ENCODE data around the gene CATSPERZ. TPM values are rescaled to one million over a fixed set of nuclear protein-coding genes. Genes with fewer than 3 reads are reported as not detected.

The CATSPERZ gene
- total and polyA plus RNA-seq, 2 of the 8 experiments (the other 6 are each of a cell fraction or from before 2014, with no cell fraction given), result 0.77 TPM; not detected in 1

- TF ChIP-seq RBBP5 (IDR thresholded peaks at IDR 0.05; ENCODE audit: borderline replicate concordance, low read depth, low read length) (no peak), TAF7 (optimal IDR thresholded peaks at IDR 0.05; ENCODE audit: borderline replicate concordance, low read depth, low read length) (no peak), CTBP2 (IDR thresholded peaks at IDR 0.05; ENCODE audit: borderline replicate concordance, insufficient read depth, insufficient read length, low read length) (no peak), BCL11A (IDR thresholded peaks at IDR 0.05; ENCODE audit: low read depth in 2 of 2, low read length in 2 of 2) (no peak), RAD21 (IDR thresholded peaks at IDR 0.05 in 1 of 2, conservative IDR thresholded peaks at IDR 0.05 in 1 of 2; ENCODE audit: low read depth in 2 of 2, low read length in 2 of 2) (no peak), ZNF274 (IDR thresholded peaks at IDR 0.05; ENCODE audit: borderline replicate concordance, extremely low read depth, low read length) (no peak), JUN (IDR thresholded peaks at IDR 0.05; ENCODE audit: low read depth, low read length) (no peak), GTF2F1 (IDR thresholded peaks at IDR 0.05; ENCODE audit: borderline replicate concordance, low read depth, low read length) (no peak), TBP (IDR thresholded peaks at IDR 0.05; ENCODE audit: low read depth, low read length) (no peak), SIX5 (IDR thresholded peaks at IDR 0.05; ENCODE audit: low read depth, low read length) (no peak), HDAC2 (IDR thresholded peaks at IDR 0.05; ENCODE audit: borderline replicate concordance in 1 of 2, low read depth in 2 of 2, low read length in 2 of 2) (no peak)
These were observed 18.0 kb upstream of the CATSPERZ start (continued) for GRCh38 chr11:64281957-64282770.
